Body of pancreas (tissue), 4 donors: ENCODE results near the gene RAB7A. TPM values are rescaled to one million over a fixed set of nuclear protein-coding genes. Genes with fewer than 3 reads are reported as not detected.
A peak's percentile ranks its signal among the peaks of the same experiment; 100 is the strongest.

Experiments used
- ATAC-seq: fragments of 150-250 bp; one replicate; pipeline ENCODE4 v1.9.1; 2016
- DNase-seq, 4 donors: peaks; one replicate each; pipeline ENCODE4 v3.0.0-alpha.2; 2019
- H3K27ac ChIP-seq, 4 donors: fragments of 200-600 bp; sonication (generic); 1 replicate in 3 of 4; 2 replicates in 1 of 4; pipeline versions ENCODE4 v1.5.1 to v1.6.1; 2016 to 2019; ENCODE audit warnings: mild to moderate bottlenecking in 1 of 4, mixed read lengths in 1 of 4, moderate library complexity in 1 of 4
- H3K27me3 ChIP-seq, 2 donors: fragments of 200-600 bp; sonication (generic); one replicate each; pipeline ENCODE4 v1.6.0; 2016; ENCODE audit warnings: mild to moderate bottlenecking in 1 of 2
- H3K36me3 ChIP-seq, 2 donors: fragments of 200-600 bp; sonication (generic); replicated peaks in 1 of 2; 2 replicates each; pipeline ENCODE4 v1.5.1; 2016; ENCODE audit warnings: low read depth in 2 of 2; ENCODE audit not compliant: insufficient read depth in 1 of 2
- H3K4me1 ChIP-seq: fragments of 200-600 bp; sonication (generic); one replicate; pipeline ENCODE4 v1.6.0; 2016
- H3K4me3 ChIP-seq, 2 donors: fragments of 200-600 bp; sonication (generic); 1 replicate in 1 of 2; 2 replicates in 1 of 2; pipeline ENCODE4 v1.5.1; 2016 to 2019
- H3K9me3 ChIP-seq, 3 donors: fragments of 200-600 bp; sonication (generic); 1 replicate in 2 of 3; 2 replicates in 1 of 3; pipeline ENCODE4 v1.5.1; 2016
- POLR2A ChIP-seq, 3 donors: fragments of 450-650 bp; IDR thresholded peaks; one replicate each; pipeline ENCODE4 v1.6.1; 2016; ENCODE audit warnings: antibody characterized with exemption in 3 of 3, mild to moderate bottlenecking in 2 of 3
- WGBS, 2 donors: methylation state at CpG; one replicate each; pipeline ENCODE4 v1.1.5; 2017; 5-methylcytosine and 5-hydroxymethylcytosine counted together
- intact Hi-C: fragments of 100-400 bp; cut with DNase I; formaldehyde crosslinking; loops from one replicate; pipeline ENCODE4 v1.15.1; 2023
- total RNA-seq, 2 donors: library from RNA; depleted of rRNA; stranded (reverse); fragments of >200 nt; gene quantifications; one replicate each; pipeline ENCODE4 v1.1.0, GENCODE V29; 2016
- TF ChIP-seq, protein P1 (sequence below), 7 experiments: fragments of 450-650 bp in 4 of 7; fragments of 200-600 bp in 3 of 7; sonication (generic) in 3 of 7; IDR thresholded peaks; one replicate each; pipeline ENCODE4 v1.5.1; 2016 to 2019; ENCODE audit warnings: antibody characterized with exemption in 7 of 7

Gene RAB7A
- total RNA-seq, 2 donors from 2014 or later: 45.7 to 64.9 TPM

DNA sequence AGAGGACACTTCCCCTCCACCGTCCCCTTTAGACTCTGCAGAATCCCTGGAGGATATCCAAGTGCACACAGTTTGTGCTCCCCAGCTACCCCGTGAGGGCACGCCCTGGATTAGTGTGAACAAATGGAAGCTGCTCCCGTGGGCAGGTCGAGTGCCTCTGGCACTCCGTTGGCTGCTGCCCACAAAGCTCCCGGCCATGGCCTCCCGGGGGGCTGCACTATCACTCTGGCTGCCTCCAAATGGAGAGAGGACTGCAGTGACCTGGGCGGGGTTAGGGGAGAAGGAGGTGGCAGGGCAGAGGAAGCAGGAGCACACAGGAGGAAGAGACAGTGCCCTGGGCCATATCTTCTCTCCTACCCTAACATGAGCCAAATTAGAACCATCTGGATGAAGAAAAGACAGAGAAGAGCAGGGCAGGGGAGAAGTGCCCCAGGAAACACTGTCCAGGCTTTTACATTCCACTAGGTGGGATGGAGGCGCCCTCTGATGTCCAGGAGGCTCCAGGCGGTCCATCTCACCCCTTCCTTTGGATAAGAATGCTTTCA is 124.0 kb downstream of the RAB7A start:
- no peaks in the 10 kb centered on the region for H3K36me3 ChIP-seq
- DNase-seq (no peak), ATAC-seq (no peak)
- H3K4me1 ChIP-seq: peaks cover 10% of the 10 kb centered on the region
- WGBS, 2 donors: 48 to 64% methylated on average over 7 to 11 of the region's 11 CpGs
- no peak overlapping the region for H3K4me3 ChIP-seq
- intact Hi-C loops: no loop called here
- no peaks in the 10 kb centered on the region for H3K9me3 ChIP-seq
- no peak overlapping the region for H3K27ac ChIP-seq
- TF ChIP-seq POLR2A (IDR thresholded peaks at IDR 0.05): no peak
- TF ChIP-seq, protein P1, sequence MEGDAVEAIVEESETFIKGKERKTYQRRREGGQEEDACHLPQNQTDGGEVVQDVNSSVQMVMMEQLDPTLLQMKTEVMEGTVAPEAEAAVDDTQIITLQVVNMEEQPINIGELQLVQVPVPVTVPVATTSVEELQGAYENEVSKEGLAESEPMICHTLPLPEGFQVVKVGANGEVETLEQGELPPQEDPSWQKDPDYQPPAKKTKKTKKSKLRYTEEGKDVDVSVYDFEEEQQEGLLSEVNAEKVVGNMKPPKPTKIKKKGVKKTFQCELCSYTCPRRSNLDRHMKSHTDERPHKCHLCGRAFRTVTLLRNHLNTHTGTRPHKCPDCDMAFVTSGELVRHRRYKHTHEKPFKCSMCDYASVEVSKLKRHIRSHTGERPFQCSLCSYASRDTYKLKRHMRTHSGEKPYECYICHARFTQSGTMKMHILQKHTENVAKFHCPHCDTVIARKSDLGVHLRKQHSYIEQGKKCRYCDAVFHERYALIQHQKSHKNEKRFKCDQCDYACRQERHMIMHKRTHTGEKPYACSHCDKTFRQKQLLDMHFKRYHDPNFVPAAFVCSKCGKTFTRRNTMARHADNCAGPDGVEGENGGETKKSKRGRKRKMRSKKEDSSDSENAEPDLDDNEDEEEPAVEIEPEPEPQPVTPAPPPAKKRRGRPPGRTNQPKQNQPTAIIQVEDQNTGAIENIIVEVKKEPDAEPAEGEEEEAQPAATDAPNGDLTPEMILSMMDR (IDR thresholded peaks at IDR 0.05): no peak
- no peaks in the 10 kb centered on the region for H3K27me3 ChIP-seq

DNA sequence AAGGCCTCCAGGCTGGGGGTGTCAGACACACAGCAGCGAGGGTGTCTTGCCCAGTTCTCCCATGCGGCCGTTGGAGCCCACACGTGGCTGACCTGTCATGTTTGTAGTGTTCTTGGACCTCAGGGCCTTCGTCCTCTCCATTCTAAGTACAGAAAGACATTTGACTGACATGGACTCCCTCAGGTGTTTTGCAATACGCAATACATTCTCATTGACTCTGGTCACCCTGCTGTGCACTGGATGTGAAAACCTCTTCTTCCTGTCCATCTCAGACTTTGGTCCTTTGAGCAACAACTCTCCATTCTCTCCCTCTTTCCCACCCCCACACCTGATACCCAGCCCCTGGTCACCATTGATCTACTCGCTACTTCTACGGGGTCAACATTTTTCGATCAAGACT is 124.6 kb downstream of the RAB7A start:
- intact Hi-C loops: no loop called here
- WGBS, 2 donors: 81 to 85% methylated on average over 8 to 9 of the region's 9 CpGs
- H3K27me3 ChIP-seq: no peaks in the 10 kb centered on the region

DNA sequence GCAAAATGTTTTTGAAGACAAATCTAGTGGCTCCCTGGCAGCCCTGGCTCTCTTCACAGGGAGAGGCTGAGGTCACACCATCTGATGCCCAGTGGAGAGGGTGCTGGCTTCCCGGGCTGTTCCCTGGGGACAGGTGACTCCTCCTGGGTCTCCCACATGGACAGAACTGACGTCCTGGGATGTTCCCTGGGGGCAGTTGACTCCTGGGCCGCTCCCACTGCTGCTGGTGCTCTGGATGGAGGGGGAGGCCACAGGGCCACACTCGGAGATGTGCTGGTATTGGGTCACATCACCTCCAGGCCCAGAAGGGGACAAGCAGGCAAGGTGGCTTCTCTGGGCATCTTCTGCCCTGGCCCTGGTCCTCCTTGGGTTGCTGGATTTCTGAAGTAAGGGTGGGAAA is 125.6 kb downstream of the RAB7A start:
- 48 to 70% methylated on average over 4 of the region's 4 CpGs for WGBS, 2 donors
- H3K4me3 ChIP-seq: no peak overlapping the region

More for the DNA sequence above, 124.6 kb downstream of the RAB7A start:
- DNase-seq (no peak), ATAC-seq (no peak)
- Histone ChIP-seq H3K36me3 (no peaks in the 10 kb centered on the region), H3K4me1 (peaks cover 7% of the 10 kb centered on the region), H3K9me3 (peaks cover 0 to 3% (median 0%) of the 10 kb centered on the region in 3 donors), H3K27ac (no peak overlapping the region), H3K4me3 (no peak overlapping the region)
- TF ChIP-seq, protein P1 (IDR thresholded peaks at IDR 0.05): no peak
- TF ChIP-seq POLR2A (IDR thresholded peaks at IDR 0.05): no peak

GRCh38 chr3:128853826-128854225 is 127.8 kb downstream of the RAB7A start:
- TF ChIP-seq, protein P1 (IDR thresholded peaks at IDR 0.05): no peak
- no peak for TF ChIP-seq POLR2A (IDR thresholded peaks at IDR 0.05)
- H3K9me3 ChIP-seq: peaks cover 0 to 16% (median 0%) of the 10 kb centered on the region in 3 donors
- H3K4me1 ChIP-seq: no peaks in the 10 kb centered on the region
- H3K27me3 ChIP-seq: no peaks in the 10 kb centered on the region
- H3K27ac ChIP-seq: no peak overlapping the region
- H3K4me3 ChIP-seq: no peak overlapping the region
- H3K36me3 ChIP-seq: no peaks in the 10 kb centered on the region
- intact Hi-C loops: no loop called here
- DNase-seq (no peak), ATAC-seq (no peak)
- 90 to 100% methylated on average over 2 to 3 of the region's 5 CpGs for WGBS, 2 donors

More for the DNA sequence above, 125.6 kb downstream of the RAB7A start:
- no peak for TF ChIP-seq POLR2A (IDR thresholded peaks at IDR 0.05)
- TF ChIP-seq, protein P1 (IDR thresholded peaks at IDR 0.05): no peak
- H3K4me1 ChIP-seq: no peaks in the 10 kb centered on the region
- no peak for ATAC-seq
- no peaks in the 10 kb centered on the region for H3K36me3 ChIP-seq
- H3K9me3 ChIP-seq: peaks cover 0 to 8% (median 0%) of the 10 kb centered on the region in 3 donors
- no peak for DNase-seq
- intact Hi-C loops: no loop called here
- no peak overlapping the region for H3K27ac ChIP-seq
- H3K27me3 ChIP-seq: no peaks in the 10 kb centered on the region

DNA sequence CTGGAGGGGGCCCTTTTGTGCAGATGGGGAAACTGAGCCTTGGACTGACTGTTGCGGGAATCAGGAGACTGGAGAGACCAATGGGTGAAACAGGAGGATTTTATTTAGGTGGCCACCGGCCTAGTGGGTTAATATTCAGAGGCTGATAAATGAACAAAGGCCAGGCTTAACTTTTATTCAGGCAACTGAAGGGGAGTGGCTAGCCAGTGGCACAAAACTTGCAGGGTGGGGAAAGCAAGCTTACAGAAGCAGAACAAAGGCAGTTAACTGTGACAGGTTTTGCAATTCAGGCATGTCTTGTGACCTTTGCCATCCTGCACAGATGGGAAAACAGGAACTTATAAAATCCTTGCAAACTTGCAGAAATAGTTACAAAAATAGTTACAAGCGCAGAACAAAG is 128.5 kb downstream of the RAB7A start:
- no peak overlapping the region for H3K4me3 ChIP-seq
- no peaks in the 10 kb centered on the region for H3K4me1 ChIP-seq
- no peaks in the 10 kb centered on the region for H3K36me3 ChIP-seq
- DNase-seq (peak in 1 of 4 donors; percentile 44), ATAC-seq (no peak)
- no peak overlapping the region for H3K27ac ChIP-seq
- TF ChIP-seq POLR2A (IDR thresholded peaks at IDR 0.05): no peak
- TF ChIP-seq, protein P1 (IDR thresholded peaks at IDR 0.05): no peak
- H3K27me3 ChIP-seq: no peaks in the 10 kb centered on the region
- WGBS, 2 donors: 83 to 89% methylated on average over 3 of the region's 3 CpGs
- peaks cover 0 to 23% (median 0%) of the 10 kb centered on the region in 3 donors for H3K9me3 ChIP-seq
- intact Hi-C loops: no loop called here
